ENCODE results near the gene PLXNB3.
"Not testable (repeated sequence)": the region's sequence is repeated elsewhere in the genome, so short reads cannot be mapped to it uniquely, and the experiment has no call there.

PLXNB3 gene

DNA sequence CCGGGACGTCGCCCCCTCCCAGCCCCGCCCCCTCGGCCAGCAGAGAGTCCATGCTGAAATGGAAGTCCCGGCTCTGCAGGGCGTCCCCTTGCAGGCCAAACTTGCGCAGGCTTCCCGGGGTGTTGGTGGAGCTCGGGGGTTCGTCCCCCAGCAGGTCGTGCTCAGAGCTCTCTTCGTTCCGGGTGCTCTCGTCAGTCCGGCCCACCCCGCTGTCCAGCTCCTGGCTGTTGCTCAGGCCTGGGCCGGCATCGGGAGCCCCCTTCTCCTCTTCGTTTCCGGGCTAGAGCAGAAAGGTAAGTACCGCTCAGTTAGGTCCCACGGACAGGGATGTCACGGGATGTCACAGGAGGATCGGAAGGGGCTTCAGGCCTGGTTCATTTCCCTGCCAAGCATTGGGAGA is 40.6 kb downstream of the PLXNB3 start:
- FAIRE-seq, result no peak
- no peak for DNase-seq (ENCODE audit: extremely low spot score, insufficient read length, low read depth)

DNA sequence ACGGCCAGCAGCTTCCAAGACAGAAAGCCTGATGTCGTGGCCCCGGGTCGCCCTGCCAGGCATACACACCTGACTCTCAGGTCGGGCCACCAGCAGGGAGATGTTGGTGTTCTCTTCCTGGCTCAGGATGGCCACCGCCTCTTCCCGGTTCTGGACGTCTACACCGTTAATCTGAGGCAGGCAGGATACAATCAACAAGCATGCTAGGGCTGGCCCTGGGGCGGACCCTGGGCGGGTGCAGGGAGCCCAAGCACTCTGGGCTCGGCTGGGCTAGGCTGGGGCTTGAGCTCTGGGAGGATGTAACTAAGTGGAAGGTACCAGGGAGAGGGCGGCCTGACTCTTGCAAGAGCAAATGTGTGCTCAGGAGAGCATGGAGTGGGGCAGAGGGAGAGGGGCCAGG is 41.4 kb downstream of the PLXNB3 start:
- DNase-seq (ENCODE audit: extremely low spot score, insufficient read length, low read depth) (no peak), FAIRE-seq (no peak)

GRCh38 chrX:153806999-153807575 is 43.0 kb downstream of the PLXNB3 start:
- FAIRE-seq (no peak), DNase-seq (ENCODE audit: extremely low spot score, insufficient read length, low read depth) (no peak)

GRCh38 chrX:153807976-153808375 is 43.9 kb downstream of the PLXNB3 start:
- FAIRE-seq (no peak), DNase-seq (ENCODE audit: extremely low spot score, insufficient read length, low read depth) (no peak)

GRCh38 chrX:153812220-153812619 is 48.2 kb downstream of the PLXNB3 start:
- FAIRE-seq (no peak), DNase-seq (ENCODE audit: extremely low spot score, insufficient read length, low read depth) (no peak)

- DNase-seq (ENCODE audit: extremely low spot score, insufficient read length, low read depth), result no peak
- no peak for FAIRE-seq
Observed at GRCh38 chrX:153813161-153813560, 49.1 kb downstream of the PLXNB3 start.

DNA sequence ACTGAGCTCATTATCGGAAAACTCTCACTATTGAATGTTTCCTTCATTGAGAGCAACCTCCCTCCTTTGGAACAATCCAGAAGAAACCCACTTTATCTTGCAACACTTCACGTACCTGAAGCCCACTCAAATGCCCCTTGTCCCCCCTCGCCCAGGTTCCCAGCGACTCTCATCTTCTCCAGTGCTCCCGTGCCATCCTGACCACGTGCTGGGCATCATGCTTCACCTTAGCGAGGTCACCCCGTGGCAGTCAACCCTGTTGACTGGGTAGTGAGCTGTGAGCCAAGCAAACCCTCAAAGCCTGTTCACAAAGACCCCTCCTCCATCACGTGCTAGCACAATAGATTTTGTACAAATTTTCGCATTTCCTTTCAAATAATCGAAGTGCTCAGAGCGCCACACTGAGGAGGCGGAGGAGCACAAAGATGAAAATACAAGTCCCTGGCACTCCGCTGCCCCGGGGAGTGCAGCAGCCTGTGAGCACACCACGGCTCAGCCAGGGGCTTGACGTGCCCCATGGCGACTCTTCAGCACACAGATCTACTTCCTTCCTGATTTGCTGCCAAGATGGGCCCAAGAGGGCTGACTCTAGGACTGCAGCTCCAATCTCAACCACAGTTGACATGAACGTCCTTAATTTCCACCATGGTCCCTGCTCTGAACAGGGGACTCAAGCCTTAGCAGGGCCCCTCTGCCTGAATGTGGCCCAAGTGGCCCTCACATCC is 50.7 kb downstream of the PLXNB3 start:
- DNase-seq (ENCODE audit: extremely low spot score, insufficient read length, low read depth) (no peak), FAIRE-seq (peak; percentile 60)

GRCh38 chrX:153816831-153817690 is 53.0 kb downstream of the PLXNB3 start:
- DNase-seq (ENCODE audit: extremely low spot score, insufficient read length, low read depth) (no peak), FAIRE-seq (no peak)

DNA sequence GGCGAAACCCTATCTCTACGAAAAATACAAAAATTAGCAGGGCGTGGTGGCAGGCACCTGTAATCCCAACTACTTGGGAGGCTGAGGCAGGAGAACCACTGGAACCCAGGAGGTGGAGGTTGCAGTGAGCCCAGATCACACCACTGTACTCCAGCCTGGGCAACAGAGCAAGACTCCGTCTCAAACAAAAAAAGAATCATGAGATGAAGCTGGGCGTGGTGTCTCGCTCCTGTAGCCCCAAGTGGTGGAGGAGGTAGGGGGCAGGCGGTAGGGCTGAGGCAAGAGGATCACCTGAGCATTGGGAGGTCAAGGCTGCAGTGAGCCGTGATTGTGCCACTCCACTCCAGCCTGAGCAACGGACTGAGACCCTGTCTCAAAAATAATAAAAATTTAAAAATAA is 54.0 kb downstream of the PLXNB3 start:
- FAIRE-seq; DNase-seq (ENCODE audit: extremely low spot score, insufficient read length, low read depth): not testable (repeated sequence)

DNA sequence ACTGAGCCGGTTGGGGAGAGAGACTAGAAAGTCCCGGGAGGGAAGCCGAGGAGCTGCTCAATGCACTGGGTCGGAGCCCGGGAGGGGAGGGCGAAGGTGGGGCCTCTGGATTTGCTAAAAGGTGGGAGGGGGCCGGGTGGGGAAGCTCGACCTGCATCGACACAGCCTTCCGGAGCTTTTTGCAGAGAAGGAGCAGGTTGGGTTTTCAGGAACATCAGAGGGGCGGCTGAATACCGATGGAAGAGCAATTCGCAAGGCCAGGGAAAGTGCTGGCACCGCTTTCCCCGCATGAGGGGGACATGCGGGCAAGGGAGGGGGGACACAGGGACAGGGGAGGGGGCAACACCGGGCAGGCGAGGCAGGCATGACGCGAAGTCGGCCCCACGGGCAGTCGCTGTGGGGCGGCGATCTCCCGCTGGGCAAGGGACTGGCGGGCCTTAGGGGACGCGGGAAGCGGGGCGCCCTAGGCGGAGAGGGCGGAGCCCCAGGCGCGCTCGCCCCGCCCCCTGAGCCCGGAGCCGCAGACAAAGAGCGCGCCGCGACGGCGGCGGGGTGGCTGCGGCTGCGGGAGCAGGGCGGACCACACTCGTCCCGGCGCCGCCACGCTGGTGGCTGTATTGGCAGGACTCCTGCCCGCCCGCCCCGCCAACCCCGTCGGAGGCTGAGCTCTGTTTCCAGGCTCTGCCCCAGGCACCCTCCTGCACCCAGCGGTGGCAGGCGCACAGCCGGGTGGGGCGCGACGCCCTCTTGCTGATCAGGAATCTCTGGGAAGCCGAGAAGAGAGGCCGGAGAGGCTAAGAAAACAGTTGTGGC is 54.7 kb downstream of the PLXNB3 start:
- DNase-seq (ENCODE audit: extremely low spot score, insufficient read length, low read depth), result peak; percentile 14
- no peak for FAIRE-seq

GRCh38 chrX:153819384-153820040 is 55.5 kb downstream of the PLXNB3 start:
- DNase-seq (ENCODE audit: extremely low spot score, insufficient read length, low read depth) (no peak), FAIRE-seq (no peak)

DNA sequence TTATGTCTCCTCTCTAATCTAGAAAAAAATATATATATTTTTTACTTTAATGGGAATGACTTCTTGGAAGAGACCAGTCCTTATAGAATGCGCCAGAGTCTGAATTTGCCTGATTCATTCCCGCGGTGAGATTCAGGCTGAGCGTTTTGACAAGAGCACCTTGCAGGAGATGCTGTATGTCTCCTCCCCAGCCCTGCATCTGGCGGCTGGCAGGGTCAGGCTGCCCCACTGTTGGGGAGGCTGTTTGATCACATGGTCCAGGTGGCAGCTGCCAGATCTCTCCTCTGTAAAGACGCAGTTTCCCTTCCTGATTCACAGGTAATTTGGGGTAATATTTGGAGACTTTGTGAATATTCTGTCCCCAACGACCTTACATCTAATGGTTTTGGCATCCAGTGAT is 56.6 kb downstream of the PLXNB3 start:
- FAIRE-seq, result no peak
- no peak for DNase-seq (ENCODE audit: extremely low spot score, insufficient read length, low read depth)

DNA sequence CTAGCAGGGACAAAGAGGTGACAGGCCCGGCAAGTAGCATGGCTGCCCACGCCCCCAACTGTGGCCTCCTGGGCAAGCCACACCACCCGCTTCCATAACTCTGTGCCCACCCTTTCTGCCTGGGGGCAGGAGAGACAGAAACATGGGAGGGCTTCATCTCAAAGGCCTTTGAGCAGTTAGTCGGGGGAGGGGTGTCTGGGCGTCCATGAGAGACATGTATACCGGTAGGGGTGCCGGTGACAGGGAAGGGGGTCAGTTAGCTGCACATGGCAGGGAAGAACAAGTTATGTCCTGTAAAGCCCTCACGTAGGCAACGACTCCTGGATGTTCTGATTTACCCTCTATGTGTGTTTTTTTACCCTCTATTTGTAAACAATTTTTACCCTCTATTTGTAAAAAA is 57.0 kb downstream of the PLXNB3 start:
- DNase-seq (ENCODE audit: extremely low spot score, insufficient read length, low read depth) (no peak), FAIRE-seq (no peak)

GRCh38 chrX:153824348-153824747 is 60.3 kb downstream of the PLXNB3 start:
- no peak for DNase-seq (ENCODE audit: extremely low spot score, insufficient read length, low read depth)
- no peak for FAIRE-seq

DNA sequence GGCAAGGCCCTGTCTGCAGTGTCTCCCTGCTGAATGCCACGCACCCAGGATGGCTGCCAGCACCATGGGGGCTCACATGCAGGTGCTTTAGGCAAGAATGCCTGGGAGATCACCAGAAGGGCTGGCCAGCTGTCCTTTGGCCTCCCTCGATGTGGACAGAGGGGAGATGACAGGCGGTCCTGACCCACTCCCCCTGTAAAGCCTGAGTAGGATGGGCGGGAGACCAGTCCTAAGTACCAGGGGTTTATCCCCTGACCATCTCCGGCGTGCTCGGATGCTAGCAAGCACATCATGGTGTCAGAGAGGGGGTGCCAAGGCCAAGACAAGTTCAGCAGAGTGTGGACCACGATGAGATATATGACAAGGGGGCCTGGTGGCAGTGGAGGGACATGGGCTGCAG is 61.0 kb downstream of the PLXNB3 start:
- no peak for DNase-seq (ENCODE audit: extremely low spot score, insufficient read length, low read depth)
- no peak for FAIRE-seq

All from GM18507 (cell line).